ENCODE data around the gene PPM1F. TPM values are rescaled to one million over a fixed set of nuclear protein-coding genes. Genes with fewer than 3 reads are reported as not detected.
A peak's percentile ranks its signal among the peaks of the same experiment; 100 is the strongest.

Gene PPM1F
- total and polyA plus RNA-seq, 2 donors (not counting 1 experiment from before 2014, with no cell fraction given): 12.5 to 37.0 TPM

- peaks cover 12% of the 10 kb centered on the region for H3K4me1 ChIP-seq (ENCODE audit: control insufficient read depth, extremely low read depth, insufficient read depth, low read length)
- peaks cover 34% of the 10 kb centered on the region for H3K79me2 ChIP-seq (ENCODE audit: control insufficient read depth, insufficient read depth, low read length)
- TF ChIP-seq, protein P1, sequence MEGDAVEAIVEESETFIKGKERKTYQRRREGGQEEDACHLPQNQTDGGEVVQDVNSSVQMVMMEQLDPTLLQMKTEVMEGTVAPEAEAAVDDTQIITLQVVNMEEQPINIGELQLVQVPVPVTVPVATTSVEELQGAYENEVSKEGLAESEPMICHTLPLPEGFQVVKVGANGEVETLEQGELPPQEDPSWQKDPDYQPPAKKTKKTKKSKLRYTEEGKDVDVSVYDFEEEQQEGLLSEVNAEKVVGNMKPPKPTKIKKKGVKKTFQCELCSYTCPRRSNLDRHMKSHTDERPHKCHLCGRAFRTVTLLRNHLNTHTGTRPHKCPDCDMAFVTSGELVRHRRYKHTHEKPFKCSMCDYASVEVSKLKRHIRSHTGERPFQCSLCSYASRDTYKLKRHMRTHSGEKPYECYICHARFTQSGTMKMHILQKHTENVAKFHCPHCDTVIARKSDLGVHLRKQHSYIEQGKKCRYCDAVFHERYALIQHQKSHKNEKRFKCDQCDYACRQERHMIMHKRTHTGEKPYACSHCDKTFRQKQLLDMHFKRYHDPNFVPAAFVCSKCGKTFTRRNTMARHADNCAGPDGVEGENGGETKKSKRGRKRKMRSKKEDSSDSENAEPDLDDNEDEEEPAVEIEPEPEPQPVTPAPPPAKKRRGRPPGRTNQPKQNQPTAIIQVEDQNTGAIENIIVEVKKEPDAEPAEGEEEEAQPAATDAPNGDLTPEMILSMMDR (conservative IDR thresholded peaks at IDR 0.05 in 1 of 2, IDR thresholded peaks at IDR 0.05 in 1 of 2; ENCODE audit: low read depth in 1 of 2, low read length in 2 of 2): no peak
- no peak for TF ChIP-seq EZH2 (IDR thresholded peaks at IDR 0.05; ENCODE audit: low read length, missing control alignments)
- no peaks in the 10 kb centered on the region for H3K9me3 ChIP-seq (ENCODE audit: control insufficient read depth, insufficient read depth, low read depth, low read length)
- no peak overlapping the region for H2AFZ ChIP-seq (ENCODE audit: low read length)
- no peaks in the 10 kb centered on the region for H3K27me3 ChIP-seq (ENCODE audit: control insufficient read depth, insufficient read depth, low read length)
- no peak overlapping the region for H3K4me2 ChIP-seq (ENCODE audit: extremely low read depth, insufficient read depth, low read length)
- H3K4me3 ChIP-seq (replicated peaks in 1 of 4; ENCODE audit: control extremely low read depth in 1 of 4, insufficient read depth in 1 of 4, low read depth in 3 of 4, low read length in 4 of 4): no peak overlapping the region
- DNase-seq (ENCODE audit: low read depth in 2 of 2): no peak
- peaks cover 18% of the 10 kb centered on the region for H3K36me3 ChIP-seq (ENCODE audit: control insufficient read depth, insufficient read depth, low read length)
- no peak overlapping the region for H3K9ac ChIP-seq (ENCODE audit: insufficient read depth, low read length)
- H4K20me1 ChIP-seq (ENCODE audit: control insufficient read depth, extremely low read depth, insufficient read depth, low read length): no peaks in the 10 kb centered on the region
- no peak overlapping the region for H3K27ac ChIP-seq (ENCODE audit: insufficient read depth, low read length)
Measured at GRCh38 chr22:21948390-21948789, 4.3 kb downstream of the PPM1F start.

GRCh38 chr22:21947040-21948014 is 5.3 kb downstream of the PPM1F start:
- peaks cover 34% of the 10 kb centered on the region for H3K79me2 ChIP-seq (ENCODE audit: control insufficient read depth, insufficient read depth, low read length)
- peak; percentile 61 to 71 for DNase-seq (ENCODE audit: low read depth in 2 of 2)

More at GRCh38 chr22:21947040-21948014, 5.3 kb downstream of the PPM1F start:
- H3K4me1 ChIP-seq (ENCODE audit: control insufficient read depth, extremely low read depth, insufficient read depth, low read length): peaks cover 19% of the 10 kb centered on the region
- H2AFZ ChIP-seq (ENCODE audit: low read length): peak overlapping the region; percentile 52
- peaks cover 18% of the 10 kb centered on the region for H3K36me3 ChIP-seq (ENCODE audit: control insufficient read depth, insufficient read depth, low read length)
- no peaks in the 10 kb centered on the region for H4K20me1 ChIP-seq (ENCODE audit: control insufficient read depth, extremely low read depth, insufficient read depth, low read length)
- peak overlapping the region; percentile 74 for H3K4me2 ChIP-seq (ENCODE audit: extremely low read depth, insufficient read depth, low read length)
- TF ChIP-seq, protein P1 (conservative IDR thresholded peaks at IDR 0.05 in 1 of 2, IDR thresholded peaks at IDR 0.05 in 1 of 2; ENCODE audit: low read depth in 1 of 2, low read length in 2 of 2): peak; percentile 55 to 71
- TF ChIP-seq EZH2 (IDR thresholded peaks at IDR 0.05; ENCODE audit: low read length, missing control alignments): no peak
- peak overlapping the region; percentile 83 for H3K27ac ChIP-seq (ENCODE audit: insufficient read depth, low read length)
- no peak overlapping the region for H3K4me3 ChIP-seq (replicated peaks in 1 of 4; ENCODE audit: control extremely low read depth in 1 of 4, insufficient read depth in 1 of 4, low read depth in 3 of 4, low read length in 4 of 4)
- no peaks in the 10 kb centered on the region for H3K9me3 ChIP-seq (ENCODE audit: control insufficient read depth, insufficient read depth, low read depth, low read length)
- no peaks in the 10 kb centered on the region for H3K27me3 ChIP-seq (ENCODE audit: control insufficient read depth, insufficient read depth, low read length)
- no peak overlapping the region for H3K9ac ChIP-seq (ENCODE audit: insufficient read depth, low read length)
